B cell (primary cell): ENCODE data around the gene TBXAS1.

Experiments
- CTCF ChIP-seq: fragments of 200-600 bp; IDR thresholded peaks from one replicate; pipeline ENCODE4 v1.8.0; 2022; ENCODE audit warnings: antibody characterized with exemption, mild to moderate bottlenecking
- EZH2 ChIP-seq: IDR thresholded peaks from 2 replicates; pipeline ENCODE4 v1.6.1; 2012; ENCODE audit warnings: borderline replicate concordance, low read depth, mild to moderate bottlenecking, moderate library complexity, low read length; ENCODE audit not compliant: insufficient read depth, poor library complexity, severe bottlenecking

GRCh38 chr7:139896831-139897230 lies 67.8 kb downstream of the TBXAS1 start:
- TF ChIP-seq CTCF (no peak), EZH2 (no peak)
